ENCODE measurements around the gene ITPR3. TPM values are rescaled to one million over a fixed set of nuclear protein-coding genes. Genes with fewer than 3 reads are reported as not detected.

The ITPR3 gene
- total RNA-seq, 1 experiment from 2014 or later: 143 TPM

- no peaks in the 10 kb centered on the region for H3K27me3 Mint-ChIP-seq (ENCODE audit: unreplicated experiment)
- CTCF ChIA-PET: no interaction called here
- DNase-seq: no peak
- H3K36me3 Mint-ChIP-seq (ENCODE audit: insufficient read depth, unreplicated experiment): peaks cover 78% of the 10 kb centered on the region
- no peaks in the 10 kb centered on the region for H3K9me3 Mint-ChIP-seq (ENCODE audit: low read depth, unreplicated experiment)
- TF ChIP-seq CTCF (IDR thresholded peaks at IDR 0.05; ENCODE audit: unreplicated experiment): no peak
- H3K27ac Mint-ChIP-seq (ENCODE audit: unreplicated experiment): no peak overlapping the region
- no peak overlapping the region for H3K4me3 Mint-ChIP-seq (ENCODE audit: low read depth, unreplicated experiment)
- intact Hi-C loops (cut with micrococcal nuclease; ENCODE audit: unreplicated experiment): no loop called here
- no TSS peak for BruUV-seq (replicated peaks)
- H3K4me1 Mint-ChIP-seq (ENCODE audit: low read depth, unreplicated experiment): no peaks in the 10 kb centered on the region
These were observed 66.9 kb downstream of the ITPR3 start for GRCh38 chr6:33688006-33688405.

- CTCF ChIA-PET: no interaction called here
- Mint-ChIP-seq H3K27me3 (ENCODE audit: unreplicated experiment) (no peaks in the 10 kb centered on the region), H3K4me3 (ENCODE audit: low read depth, unreplicated experiment) (no peak overlapping the region), H3K27ac (ENCODE audit: unreplicated experiment) (peak overlapping the region; percentile 34), H3K9me3 (ENCODE audit: low read depth, unreplicated experiment) (no peaks in the 10 kb centered on the region), H3K4me1 (ENCODE audit: low read depth, unreplicated experiment) (no peaks in the 10 kb centered on the region), H3K36me3 (ENCODE audit: insufficient read depth, unreplicated experiment) (peaks cover 80% of the 10 kb centered on the region)
- intact Hi-C loops (cut with micrococcal nuclease; ENCODE audit: unreplicated experiment): no loop called here
- no TSS peak for BruUV-seq (replicated peaks)
- no peak for DNase-seq
- TF ChIP-seq CTCF (IDR thresholded peaks at IDR 0.05; ENCODE audit: unreplicated experiment): no peak
These were observed 67.5 kb downstream of the ITPR3 start for GRCh38 chr6:33688451-33689147.

- CTCF ChIA-PET: interaction anchor here (1.5 kb wide), 1 partner anchor 99 kb away, joined by 3 read pairs; no protein-coding TSS in a partner anchor
These were observed 68.0 kb downstream of the ITPR3 start for GRCh38 chr6:33689148-33689494.

GRCh38 chr6:33689879-33690278, 68.8 kb downstream of the ITPR3 start:
- H3K36me3 Mint-ChIP-seq (ENCODE audit: insufficient read depth, unreplicated experiment): peaks cover 81% of the 10 kb centered on the region
- CTCF ChIA-PET: interaction anchor here (1.5 kb wide), 1 partner anchor 100 kb away, joined by 3 read pairs; no protein-coding TSS in a partner anchor
- no peaks in the 10 kb centered on the region for H3K27me3 Mint-ChIP-seq (ENCODE audit: unreplicated experiment)
- TF ChIP-seq CTCF (IDR thresholded peaks at IDR 0.05; ENCODE audit: unreplicated experiment): no peak
- DNase-seq: no peak
- H3K4me3 Mint-ChIP-seq (ENCODE audit: low read depth, unreplicated experiment): no peak overlapping the region
- no peak overlapping the region for H3K27ac Mint-ChIP-seq (ENCODE audit: unreplicated experiment)
- no peaks in the 10 kb centered on the region for H3K9me3 Mint-ChIP-seq (ENCODE audit: low read depth, unreplicated experiment)
- intact Hi-C loops (cut with micrococcal nuclease; ENCODE audit: unreplicated experiment): no loop called here
- no peaks in the 10 kb centered on the region for H3K4me1 Mint-ChIP-seq (ENCODE audit: low read depth, unreplicated experiment)
- BruUV-seq (replicated peaks): no TSS peak

More at GRCh38 chr6:33689148-33689494, 68.0 kb downstream of the ITPR3 start:
- Mint-ChIP-seq H3K27me3 (ENCODE audit: unreplicated experiment) (no peaks in the 10 kb centered on the region), H3K36me3 (ENCODE audit: insufficient read depth, unreplicated experiment) (peaks cover 80% of the 10 kb centered on the region), H3K9me3 (ENCODE audit: low read depth, unreplicated experiment) (no peaks in the 10 kb centered on the region), H3K4me3 (ENCODE audit: low read depth, unreplicated experiment) (no peak overlapping the region), H3K27ac (ENCODE audit: unreplicated experiment) (peak overlapping the region; percentile 34), H3K4me1 (ENCODE audit: low read depth, unreplicated experiment) (no peaks in the 10 kb centered on the region)
- BruUV-seq (replicated peaks): no TSS peak
- no peak for DNase-seq
- intact Hi-C loops (cut with micrococcal nuclease; ENCODE audit: unreplicated experiment): no loop called here
- TF ChIP-seq CTCF (IDR thresholded peaks at IDR 0.05; ENCODE audit: unreplicated experiment): no peak
